ENCODE data around the gene ENO1. TPM values are rescaled to one million over a fixed set of nuclear protein-coding genes. Genes with fewer than 3 reads are reported as not detected.
A peak's percentile ranks its signal among the peaks of the same experiment; 100 is the strongest.

The ENO1 gene
- total and polyA plus RNA-seq, 7 experiments from 2014 or later, result 198 to 3,569 (median 434) TPM

DNA sequence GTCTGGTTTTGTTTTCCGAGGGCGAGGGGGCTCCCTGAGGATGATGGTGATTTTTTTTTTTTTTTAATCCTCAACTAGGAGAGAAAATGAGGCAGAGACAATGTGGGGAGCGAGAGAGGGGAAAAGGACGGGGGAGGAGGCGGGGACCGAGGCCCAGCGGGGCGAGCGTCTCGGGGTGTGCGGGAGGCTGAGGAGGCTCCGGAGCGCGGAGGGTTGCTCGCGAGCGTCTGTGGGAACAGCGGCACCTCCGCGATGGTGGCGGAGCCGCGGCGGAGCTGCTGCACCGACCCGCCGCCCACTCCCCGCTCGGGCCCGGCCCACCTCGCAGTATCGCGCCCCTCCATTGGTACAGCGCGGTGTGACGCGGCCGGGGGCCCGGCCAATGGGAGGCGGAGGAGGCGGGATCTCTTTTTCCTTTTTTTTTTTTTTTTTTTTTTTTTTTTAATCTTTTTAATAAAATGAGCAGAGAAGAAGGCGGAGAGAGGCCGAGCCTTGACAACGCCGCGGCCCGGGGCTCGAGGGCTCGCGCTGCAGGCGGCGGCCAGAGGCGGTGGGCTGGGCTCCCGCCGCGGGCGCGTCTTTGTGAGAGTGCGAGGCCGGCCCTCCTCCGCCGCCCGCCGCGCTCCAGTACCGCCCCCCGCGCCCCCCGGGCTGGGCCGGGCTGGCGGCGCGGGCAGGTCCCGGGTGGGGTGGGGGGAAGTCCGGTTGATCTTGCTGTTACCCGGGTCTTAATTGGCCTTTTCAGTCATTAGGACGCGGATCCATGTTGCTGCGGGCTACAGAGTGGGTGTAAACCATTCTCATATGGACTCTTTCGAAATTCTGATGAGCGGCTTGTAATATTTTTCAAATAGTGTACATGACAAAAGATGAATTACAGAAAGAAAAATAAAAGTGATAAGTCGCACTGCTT is 60.8 kb downstream of the ENO1 start, which contains the start of gene RERE:
RERE (minus strand) TSS at position 229 of the 913 bp plus-strand sequence.
- Mint-ChIP-seq H3K27me3 (peaks cover 0 to 23% (median 0%) of the 10 kb centered on the region in 5 donors), H3K36me3 (no peaks in the 10 kb centered on the region), H3K4me1 (peaks cover 26 to 46% (median 41%) of the 10 kb centered on the region in 7 donors), H3K4me3 (peak within 1 kb of the TSS; percentile 84 to 99 (median 92)), H3K27ac (peak within 1 kb of the TSS; percentile 83 to 99 (median 95)), H3K9me3 (peaks cover 0 to 3% (median 0%) of the 10 kb centered on the region in 11 donors)
- H3K4me1 ChIP-seq (ENCODE audit: control insufficient read depth in 2 of 2, insufficient read depth in 2 of 2, low read length in 2 of 2), result peaks cover 10 to 15% of the 10 kb centered on the region in 2 donors
- H3K27ac ChIP-seq (ENCODE audit: low read depth, low read length), result peak within 1 kb of the TSS; percentile 96
- ChIA-PET POLR2A (interaction anchor here (0.6 to 2.8 kb wide), 8 partner anchors 9 to 291 kb away, joined by 3 to 13 read pairs (median 4); partner anchors contain the start of gene ENO1), CTCF (interaction anchor here (0.7 to 1.7 kb wide), 2 partner anchors 31 kb away, joined by 3 to 5 read pairs; no protein-coding TSS in a partner anchor)
- peak within 1 kb of the TSS; percentile 96 for H3K4me3 ChIP-seq (ENCODE audit: low read length)
- DNase-seq, result peak; percentile 92 to 100 (median 99)
- intact Hi-C loops (cut with micrococcal nuclease), result loop anchor here (1.0 to 10.0 kb wide), 7 partner anchors 61 to 1043 kb away; partner anchors contain the start of genes ENO1 (in 1 of the 2), GPR157 (in 1 of the 2) and VAMP3 (in 1 of the 2)
- no peaks in the 10 kb centered on the region for H3K27me3 ChIP-seq (ENCODE audit: control insufficient read depth in 2 of 2, insufficient read depth in 2 of 2, low read length in 2 of 2)
- no peaks in the 10 kb centered on the region for H3K9me3 ChIP-seq (ENCODE audit: control insufficient read depth in 2 of 3, low read length in 3 of 3)
- H3K36me3 ChIP-seq (ENCODE audit: control insufficient read depth in 2 of 3, insufficient read depth in 3 of 3, low read length in 3 of 3), result peaks cover 0 to 4% (median 0%) of the 10 kb centered on the region in 3 experiments
- peak; percentile 99 for ATAC-seq

DNA sequence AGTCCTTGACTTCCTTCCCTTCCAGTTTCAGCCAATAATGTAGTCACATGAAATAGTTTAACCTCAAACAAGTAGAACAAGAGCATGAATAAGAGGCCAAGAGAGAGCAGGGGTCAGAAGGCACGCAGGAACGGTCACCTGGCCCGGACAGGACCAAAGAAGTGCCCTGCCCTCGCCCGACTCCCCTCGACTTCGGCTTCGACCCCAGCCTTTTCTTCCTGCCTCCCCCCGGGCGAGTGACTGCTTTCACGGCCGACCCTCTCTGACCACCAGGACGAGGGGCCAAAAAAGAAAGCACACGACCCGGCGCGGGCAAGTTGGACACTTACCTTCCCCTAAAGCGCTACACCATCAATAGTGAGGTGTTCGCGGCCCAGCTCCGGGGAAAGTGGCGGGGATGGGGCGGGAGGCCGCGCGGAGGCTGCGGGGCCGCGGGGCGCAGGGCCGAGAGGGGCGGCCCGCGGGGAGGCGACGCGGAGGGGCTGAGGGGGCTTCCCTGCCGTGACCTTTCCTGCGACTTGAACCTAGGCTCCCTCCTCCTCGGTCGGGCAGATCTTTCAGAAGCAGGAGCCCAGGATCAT is 61.6 kb downstream of the ENO1 start:
- H3K27me3 Mint-ChIP-seq, result peaks cover 0 to 15% (median 0%) of the 10 kb centered on the region in 5 donors
- peak overlapping the region; percentile 82 to 99 (median 92) for H3K4me3 Mint-ChIP-seq
- Histone ChIP-seq H3K9me3 (ENCODE audit: control insufficient read depth in 2 of 3, low read length in 3 of 3) (no peaks in the 10 kb centered on the region), H3K4me1 (ENCODE audit: control insufficient read depth in 2 of 2, insufficient read depth in 2 of 2, low read length in 2 of 2) (peaks cover 10 to 15% of the 10 kb centered on the region in 2 donors), H3K27ac (ENCODE audit: low read depth, low read length) (peak overlapping the region; percentile 96), H3K36me3 (ENCODE audit: control insufficient read depth in 2 of 3, insufficient read depth in 3 of 3, low read length in 3 of 3) (peaks cover 0 to 4% (median 0%) of the 10 kb centered on the region in 3 experiments), H3K4me3 (ENCODE audit: low read length) (peak overlapping the region; percentile 96), H3K27me3 (ENCODE audit: control insufficient read depth in 2 of 2, insufficient read depth in 2 of 2, low read length in 2 of 2) (no peaks in the 10 kb centered on the region)
- ChIA-PET POLR2A (interaction anchor here (0.7 to 2.8 kb wide), 7 partner anchors 9 to 171 kb away, joined by 3 to 13 read pairs (median 3); partner anchors contain the start of gene ENO1), CTCF (interaction anchor here (0.7 to 1.7 kb wide), 2 partner anchors 30 to 32 kb away, joined by 3 to 5 read pairs; no protein-coding TSS in a partner anchor)
- H3K27ac Mint-ChIP-seq, result peak overlapping the region; percentile 80 to 99 (median 95)
- peaks cover 26 to 48% (median 42%) of the 10 kb centered on the region in 7 donors for H3K4me1 Mint-ChIP-seq
- H3K36me3 Mint-ChIP-seq, result no peaks in the 10 kb centered on the region
- intact Hi-C loops (cut with micrococcal nuclease), result loop anchor here (1.0 to 10.0 kb wide), 7 partner anchors 62 to 1042 kb away; partner anchors contain the start of genes ENO1 (in 1 of the 2), GPR157 (in 1 of the 2) and VAMP3 (in 1 of the 2)
- DNase-seq (peak in 6 of 9 donors; percentile 10 to 37 (median 25)), ATAC-seq (peak; percentile 21)
- peaks cover 0 to 3% (median 0%) of the 10 kb centered on the region in 11 donors for H3K9me3 Mint-ChIP-seq

- Mint-ChIP-seq H3K4me1 (peaks cover 26 to 52% (median 43%) of the 10 kb centered on the region in 7 donors), H3K27me3 (peaks cover 0 to 13% (median 0%) of the 10 kb centered on the region in 5 donors), H3K9me3 (peaks cover 0 to 3% (median 0%) of the 10 kb centered on the region in 11 donors), H3K36me3 (no peaks in the 10 kb centered on the region), H3K4me3 (peak overlapping the region; percentile 82 to 99 (median 92)), H3K27ac (peak overlapping the region; percentile 80 to 97 (median 93))
- H3K27ac ChIP-seq (ENCODE audit: low read depth, low read length), result peak overlapping the region; percentile 96
- ATAC-seq (no peak), DNase-seq (no peak)
- peaks cover 0 to 4% (median 0%) of the 10 kb centered on the region in 3 experiments for H3K36me3 ChIP-seq (ENCODE audit: control insufficient read depth in 2 of 3, insufficient read depth in 3 of 3, low read length in 3 of 3)
- intact Hi-C loops (cut with micrococcal nuclease), result loop anchor here (2.0 to 10.0 kb wide), 5 partner anchors 63 to 1041 kb away; partner anchors contain the start of genes ENO1 (in 1 of the 2), GPR157 (in 1 of the 2) and VAMP3 (in 1 of the 2)
- H3K27me3 ChIP-seq (ENCODE audit: control insufficient read depth in 2 of 2, insufficient read depth in 2 of 2, low read length in 2 of 2), result no peaks in the 10 kb centered on the region
- H3K4me1 ChIP-seq (ENCODE audit: control insufficient read depth in 2 of 2, insufficient read depth in 2 of 2, low read length in 2 of 2), result peaks cover 10 to 15% of the 10 kb centered on the region in 2 donors
- POLR2A ChIA-PET, result interaction anchor here (1.3 to 2.8 kb wide), 4 partner anchors 47 to 290 kb away, joined by 3 to 13 read pairs (median 4); partner anchors contain the start of gene ENO1
- peak overlapping the region; percentile 96 for H3K4me3 ChIP-seq (ENCODE audit: low read length)
- no peaks in the 10 kb centered on the region for H3K9me3 ChIP-seq (ENCODE audit: control insufficient read depth in 2 of 3, low read length in 3 of 3)
- CTCF ChIA-PET, result interaction anchor here (0.6 to 1.7 kb wide), 2 partner anchors 16 to 33 kb away, joined by 3 to 5 read pairs; no protein-coding TSS in a partner anchor
Observed at GRCh38 chr1:8816264-8816663, 62.2 kb downstream of the ENO1 start.

DNA sequence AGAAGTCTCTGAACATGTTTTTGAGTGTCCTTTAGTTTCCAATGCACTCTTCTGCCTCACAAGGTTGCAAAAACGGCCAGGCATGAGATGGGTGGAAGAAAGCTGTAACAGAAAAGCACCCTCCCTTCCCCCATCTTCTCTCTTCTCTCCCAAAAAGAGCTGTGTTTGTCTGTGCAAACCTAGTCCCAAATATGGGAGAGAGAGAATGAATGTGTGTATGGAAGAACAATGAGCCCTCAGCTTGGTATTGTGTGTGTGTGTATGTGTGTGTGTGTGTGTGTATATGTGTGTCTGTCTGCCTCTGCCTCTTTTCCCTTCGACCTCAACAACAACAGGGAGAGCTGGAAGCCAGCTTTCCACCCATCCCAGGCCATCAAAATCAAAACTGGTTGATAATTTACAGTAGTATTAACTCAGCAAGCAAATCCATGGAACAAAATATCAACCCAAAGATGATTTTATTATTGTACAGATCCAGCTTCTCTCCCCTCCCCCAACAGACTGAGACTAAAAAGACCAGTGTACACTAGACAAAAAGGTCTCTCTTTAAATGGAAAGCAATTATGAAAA is 62.8 kb downstream of the ENO1 start:
- H3K27me3 ChIP-seq (ENCODE audit: control insufficient read depth in 2 of 2, insufficient read depth in 2 of 2, low read length in 2 of 2), result no peaks in the 10 kb centered on the region
- Mint-ChIP-seq H3K4me1 (peaks cover 26 to 57% (median 48%) of the 10 kb centered on the region in 7 donors), H3K4me3 (peak overlapping the region; percentile 82 to 99 (median 92)), H3K27ac (peak overlapping the region; percentile 80 to 97 (median 90)), H3K36me3 (no peaks in the 10 kb centered on the region), H3K27me3 (peaks cover 0 to 10% (median 0%) of the 10 kb centered on the region in 5 donors), H3K9me3 (peaks cover 0 to 3% (median 0%) of the 10 kb centered on the region in 11 donors)
- no peak for ATAC-seq
- H3K4me3 ChIP-seq (ENCODE audit: low read length), result peak overlapping the region; percentile 96
- ChIA-PET POLR2A (interaction anchor here (0.8 to 2.8 kb wide), 6 partner anchors 11 to 289 kb away, joined by 3 to 13 read pairs (median 4); partner anchors contain the start of gene ENO1), CTCF (interaction anchor here (0.6 to 1.7 kb wide), 2 partner anchors 16 to 33 kb away, joined by 3 to 8 read pairs; no protein-coding TSS in a partner anchor)
- H3K27ac ChIP-seq (ENCODE audit: low read depth, low read length), result peak overlapping the region; percentile 96
- H3K36me3 ChIP-seq (ENCODE audit: control insufficient read depth in 2 of 3, insufficient read depth in 3 of 3, low read length in 3 of 3), result peaks cover 0 to 4% (median 0%) of the 10 kb centered on the region in 3 experiments
- H3K9me3 ChIP-seq (ENCODE audit: control insufficient read depth in 2 of 3, low read length in 3 of 3), result no peaks in the 10 kb centered on the region
- peak in 5 of 9 donors; percentile 7 to 17 (median 9) for DNase-seq
- peaks cover 10 to 15% of the 10 kb centered on the region in 2 donors for H3K4me1 ChIP-seq (ENCODE audit: control insufficient read depth in 2 of 2, insufficient read depth in 2 of 2, low read length in 2 of 2)
- intact Hi-C loops (cut with micrococcal nuclease), result loop anchor here (2.0 to 10.0 kb wide), 5 partner anchors 63 to 1041 kb away; partner anchors contain the start of genes ENO1 (in 1 of the 2), GPR157 (in 1 of the 2) and VAMP3 (in 1 of the 2)

- ChIA-PET POLR2A (interaction anchor here (0.8 to 1.3 kb wide), 4 partner anchors 10 to 289 kb away, joined by 3 to 6 read pairs (median 4); no protein-coding TSS in a partner anchor), CTCF (interaction anchor here (1.7 kb wide), 1 partner anchor 34 kb away, joined by 8 read pairs; no protein-coding TSS in a partner anchor)
- DNase-seq (peak in 2 of 9 donors; percentile 5 to 8), ATAC-seq (no peak)
- Mint-ChIP-seq H3K36me3 (no peaks in the 10 kb centered on the region), H3K9me3 (peaks cover 0 to 3% (median 0%) of the 10 kb centered on the region in 11 donors), H3K27ac (peak overlapping the region in 5 of 9 donors; percentile 15 to 96 (median 87)), H3K27me3 (peaks cover 0 to 6% (median 0%) of the 10 kb centered on the region in 5 donors), H3K4me3 (peak overlapping the region in 9 of 10 donors; percentile 60 to 97 (median 86)), H3K4me1 (peaks cover 26 to 59% (median 48%) of the 10 kb centered on the region in 7 donors)
- intact Hi-C loops (cut with micrococcal nuclease), result loop anchor here in 1 of 2 donors (5.0 to 10.0 kb wide), 2 partner anchors 113 to 1040 kb away; partner anchors contain the start of gene VAMP3
- Histone ChIP-seq H3K27ac (ENCODE audit: low read depth, low read length) (no peak overlapping the region), H3K27me3 (ENCODE audit: control insufficient read depth in 2 of 2, insufficient read depth in 2 of 2, low read length in 2 of 2) (no peaks in the 10 kb centered on the region), H3K36me3 (ENCODE audit: control insufficient read depth in 2 of 3, insufficient read depth in 3 of 3, low read length in 3 of 3) (peaks cover 0 to 4% (median 0%) of the 10 kb centered on the region in 3 experiments), H3K9me3 (ENCODE audit: control insufficient read depth in 2 of 3, low read length in 3 of 3) (no peaks in the 10 kb centered on the region), H3K4me3 (ENCODE audit: low read length) (no peak overlapping the region), H3K4me1 (ENCODE audit: control insufficient read depth in 2 of 2, insufficient read depth in 2 of 2, low read length in 2 of 2) (peaks cover 10 to 15% of the 10 kb centered on the region in 2 donors)
Observed at GRCh38 chr1:8814865-8815264, 63.6 kb downstream of the ENO1 start.

Data from naive thymus-derived CD4-positive, alpha-beta T cell (primary cell).